ENCODE measurements around the gene XCR1. TPM values are rescaled to one million over a fixed set of nuclear protein-coding genes. Genes with fewer than 3 reads are reported as not detected.

XCR1 gene
- total and polyA plus RNA-seq, 2 of the 8 experiments (the other 6 are each of a cell fraction or from before 2014, with no cell fraction given) = 0.53 TPM; not detected in 1

DNA sequence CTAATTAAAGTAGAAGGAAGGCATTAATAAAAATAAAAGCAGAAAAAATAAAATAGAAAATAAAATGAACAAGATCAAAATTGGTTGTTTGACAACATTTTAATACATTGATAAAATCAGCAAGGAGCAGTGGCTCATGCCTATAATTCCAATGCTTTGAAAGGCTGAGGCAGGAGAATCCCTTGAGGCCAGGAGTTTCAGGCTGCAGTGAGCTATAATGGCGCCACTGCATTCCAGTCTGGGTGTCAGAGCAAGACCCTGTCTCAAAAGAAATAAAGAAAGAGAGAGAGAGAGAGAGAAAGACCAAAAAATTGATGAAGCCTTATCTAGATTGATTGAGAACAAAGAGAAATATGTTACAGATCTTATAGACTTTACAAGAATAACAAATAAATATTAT is 2.1 kb downstream of the XCR1 start (continued):
- TF ChIP-seq YY1 (IDR thresholded peaks at IDR 0.05; ENCODE audit: low read depth, low read length) (no peak), ZNF274 (IDR thresholded peaks at IDR 0.05; ENCODE audit: borderline replicate concordance, extremely low read depth, low read length) (no peak)

All from H1 (cell line).